HepG2 (cell line): Measurements from ENCODE around the gene RERG. TPM values are rescaled to one million over a fixed set of nuclear protein-coding genes. Genes with fewer than 3 reads are reported as not detected.
A peak's percentile ranks its signal among the peaks of the same experiment; 100 is the strongest.

Experiments used
- ATAC-seq: fragments of 200-7000 bp; cut with Tn5 transposase; 3 replicates; pipeline ENCODE4 v1.9.1; 2020; ENCODE audit warnings: mild to moderate bottlenecking, moderate library complexity
- BruUV-seq: library from RNA; stranded (reverse); fragments of 400-500 nt; replicated peaks from 2 replicates; lab custom pipeline; 2021; lab: Mats Ljungman, UMichigan
- CTCF ChIA-PET: fragments of 300-600 bp; formaldehyde crosslinking; extraction: SDS; loops from one replicate; lab custom pipeline; 2021; ENCODE audit warnings: low total read pairs, inconsistent platforms, low intra/inter-chr PET ratio; lab: Yijun Ruan, JAX
- POLR2A ChIA-PET: fragments of 350-600 bp; sonication (Branson Sonifier 250); formaldehyde crosslinking; loops from one replicate; lab custom pipeline; 2020; ENCODE audit warnings: antibody characterized with exemption, inconsistent platforms; lab: Yijun Ruan, JAX
- DNase-seq: peaks from one replicate; pipeline ENCODE4 v3.0.0-alpha.2; 2015; ENCODE audit warnings: low spot score
- FAIRE-seq: peaks from 3 replicates; lab custom pipeline; 2011; peaks lifted over from hg19 to GRCh38; lab: Jason Lieb, UNC
- H2AFZ ChIP-seq: one replicate; pipeline ENCODE4 v1.6.1; 2011; ENCODE audit warnings: low read length, inconsistent platforms
- H3K27ac ChIP-seq: fragments of 300-600 bp; 3 replicates; pipeline ENCODE4 v1.8.0; 2011; ENCODE audit warnings: mixed run types, mild to moderate bottlenecking, mixed read lengths, low read length, inconsistent platforms; ENCODE audit not compliant: insufficient read depth; ENCODE audit errors: extremely low read length
- H3K27me3 ChIP-seq, 2 experiments: fragments of 200-600 bp in 1 of 2; 2 replicates in 1 of 2; 3 replicates in 1 of 2; pipeline versions ENCODE4 v1.6.0 to v1.8.0; 2011; ENCODE audit warnings: low read length in 2 of 2, mild to moderate bottlenecking in 2 of 2, moderate library complexity in 2 of 2, inconsistent platforms in 1 of 2; ENCODE audit not compliant: insufficient read depth in 2 of 2, control insufficient read depth in 1 of 2
- H3K36me3 ChIP-seq, 2 experiments: fragments of 200-600 bp in 1 of 2; replicated peaks in 1 of 2; 2 replicates in 1 of 2; 3 replicates in 1 of 2; pipeline versions ENCODE4 v1.5.1 to v1.8.0; 2011; ENCODE audit warnings: low read length in 2 of 2, inconsistent platforms in 1 of 2; ENCODE audit not compliant: insufficient read depth in 2 of 2, control insufficient read depth in 1 of 2
- H3K4me1 ChIP-seq: 2 replicates; pipeline ENCODE4 v1.5.1; 2012; ENCODE audit warnings: low read length, inconsistent platforms; ENCODE audit not compliant: insufficient read depth
- H3K4me2 ChIP-seq: 2 replicates; pipeline ENCODE4 v1.6.0; 2011; ENCODE audit warnings: low read depth, low read length, inconsistent platforms
- H3K4me3 ChIP-seq, 3 experiments: fragments of 200-600 bp in 1 of 3; sonication (generic), shearing (Covaris generic) in 1 of 3; replicated peaks in 1 of 3; 2 replicates each; pipeline ENCODE4 v1.5.1; 2011 to 2016; ENCODE audit warnings: low read length in 3 of 3, inconsistent platforms in 2 of 3, low read depth in 2 of 3, mild to moderate bottlenecking in 2 of 3, control low read depth in 1 of 3, mixed read lengths in 1 of 3; ENCODE audit not compliant: insufficient read depth in 1 of 3
- H3K79me2 ChIP-seq: one replicate; pipeline ENCODE4 v1.6.1; 2011; ENCODE audit warnings: low read length, inconsistent platforms; ENCODE audit not compliant: insufficient read depth
- H3K9ac ChIP-seq: 2 replicates; pipeline ENCODE4 v1.6.0; 2011; ENCODE audit warnings: mild to moderate bottlenecking, low read depth, low read length, inconsistent platforms; ENCODE audit not compliant: insufficient read depth
- H3K9me3 ChIP-seq: 2 replicates; pipeline ENCODE4 v1.5.1; 2012; ENCODE audit warnings: mild to moderate bottlenecking, low read length
- H4K20me1 ChIP-seq: 2 replicates; pipeline ENCODE4 v1.6.0; 2011; ENCODE audit warnings: inconsistent platforms, mild to moderate bottlenecking, low read length, moderate library complexity; ENCODE audit not compliant: insufficient read depth
- ARHGAP35 ChIP-seq: sonication (generic); formaldehyde crosslinking; IDR thresholded peaks from 2 replicates; pipeline ENCODE4 v1.9.0; 2022; ENCODE audit warnings: mild to moderate bottlenecking, inconsistent platforms, moderate library complexity, missing genetic modification reagents, borderline replicate concordance
- SMC3 ChIP-seq: IDR thresholded peaks from 2 replicates; pipeline ENCODE4 v1.6.1; 2011; ENCODE audit warnings: low read length, improper control_type of control experiment
- ZNF12 ChIP-seq: sonication (generic); formaldehyde crosslinking; IDR thresholded peaks from 2 replicates; pipeline ENCODE4 v1.5.0; 2020; ENCODE audit warnings: missing genetic modification reagents
- WGBS: methylation state at CpG from one replicate; pipeline ENCODE4 v1.1.6; 2017; ENCODE audit warnings: low lambda C conversion rate; 5-methylcytosine and 5-hydroxymethylcytosine counted together
- in situ Hi-C: cut with HindIII; loops from 2 replicates; pipeline ENCODE4 v1.10.0; 2017; ENCODE audit warnings: low pct_unique_long_range_greater_than_20kb; ENCODE audit not compliant: extremely low pct_ligation_motif_present
- intact Hi-C: fragments of 100-400 bp; cut with micrococcal nuclease; formaldehyde crosslinking; loops from one replicate; pipeline ENCODE4 v1.10.0; 2022; ENCODE audit not compliant: unreplicated experiment
- polyA plus RNA-seq, 8 experiments: library from polyadenylated mRNA; depleted of rRNA in 3 of 8; stranded (reverse) in 7 of 8; unstranded in 1 of 8; fragments of >200 nt; fragmentation: Illumina TruSeq in 4 of 8; extraction: Trizol in 4 of 8; gene quantifications; 2 replicates each; pipeline versions ENCODE4 v1.2.1 to v1.2.3, GENCODE V29; 2011 to 2016; ENCODE audit warnings: low read depth in 4 of 8, missing spikeins in 1 of 8, mixed read lengths in 1 of 8; ENCODE audit not compliant: insufficient read depth in 1 of 8
- total RNA-seq, 5 experiments: library from RNA; depleted of rRNA; stranded (reverse); fragments of >200 nt; fragmentation: Illumina TruSeq; extraction: Trizol; gene quantifications; 2 replicates each; pipeline ENCODE4 v1.2.3, GENCODE V29; 2016; ENCODE audit warnings: low read depth in 1 of 5
- TF ChIP-seq, protein P1 (sequence below): IDR thresholded peaks from 2 replicates; pipeline ENCODE4 v1.6.1; 2012; ENCODE audit warnings: inconsistent platforms
- TF ChIP-seq, protein P2 (sequence below): sonication (generic); formaldehyde crosslinking; IDR thresholded peaks from 2 replicates; pipeline ENCODE4 v1.5.0; 2020; ENCODE audit warnings: mild to moderate bottlenecking, missing genetic modification reagents, moderate library complexity

RERG gene
- total and polyA plus RNA-seq, 2 of the 13 experiments (the other 11 are each of a cell fraction or from before 2014, with no cell fraction given) = not detected

DNA sequence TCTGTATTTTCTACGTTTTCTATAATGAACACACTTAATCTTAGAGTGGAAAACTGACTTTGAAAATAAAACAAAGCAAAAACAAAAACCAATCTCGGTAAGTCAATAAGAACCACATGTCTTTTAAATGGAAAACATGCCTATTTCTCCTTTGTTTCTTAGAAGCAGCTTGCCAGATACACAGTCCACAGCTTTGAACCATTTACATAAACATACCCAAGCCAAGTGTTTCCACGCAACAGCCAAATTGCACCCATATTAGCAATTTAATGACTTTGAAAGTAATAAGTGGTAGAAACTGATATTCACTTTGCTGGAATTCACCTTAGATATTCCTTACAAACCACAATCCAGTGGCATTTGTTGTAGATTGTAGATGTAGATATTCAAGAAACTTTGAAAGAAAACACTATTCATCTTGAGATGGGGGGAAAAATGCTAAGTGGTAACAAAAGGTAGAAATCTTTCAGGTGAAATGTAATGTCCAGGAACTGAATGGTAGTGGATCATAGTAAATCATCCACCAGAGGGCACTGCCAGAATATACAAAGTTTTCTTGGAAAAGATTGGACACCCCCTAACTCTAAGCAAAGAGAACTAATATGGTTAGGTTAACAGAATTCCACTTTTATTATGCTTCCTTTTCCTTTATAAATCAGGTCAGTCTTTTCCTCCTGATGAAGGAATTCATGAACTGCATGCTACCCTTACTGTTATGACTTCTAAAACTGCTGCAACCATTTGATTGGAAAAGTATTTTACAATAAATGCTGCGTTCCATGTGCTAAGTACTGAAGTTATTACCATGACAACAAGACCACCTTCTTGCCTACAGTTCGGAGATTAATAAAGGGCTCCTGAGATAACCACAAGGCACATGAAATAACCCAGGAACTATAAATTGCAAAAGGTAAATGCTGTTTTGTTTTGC is 69.8 kb downstream of the RERG start:
- intact Hi-C loops (loop anchor here (1.0 to 2.0 kb wide), 2 partner anchors 70 to 117 kb away; partner anchors contain the start of gene RERG), in situ Hi-C loops (no loop called here)
- Histone ChIP-seq H3K9me3 (no peaks in the 10 kb centered on the region), H3K27ac (no peak overlapping the region), H2AFZ (no peak overlapping the region), H3K4me3 (no peak overlapping the region), H3K27me3 (0 out of 5 replicates have a peak, but pooled peaks cover 0 to 3% of the 10 kb centered on the region in 2 experiments), H3K4me2 (no peak overlapping the region), H4K20me1 (no peaks in the 10 kb centered on the region), H3K36me3 (no peaks in the 10 kb centered on the region), H3K9ac (no peak overlapping the region), H3K4me1 (no peaks in the 10 kb centered on the region), H3K79me2 (no peaks in the 10 kb centered on the region)
- peak; percentile 53; the same call in 2 of the 3 replicates for ATAC-seq
- BruUV-seq = no TSS peak
- TF ChIP-seq ZNF12 (CRISPR knock-in tag) (no peak), SMC3 (peak; percentile 14; the same call in 1 of the 2 replicates), ARHGAP35 (no peak)
- TF ChIP-seq, protein P1, sequence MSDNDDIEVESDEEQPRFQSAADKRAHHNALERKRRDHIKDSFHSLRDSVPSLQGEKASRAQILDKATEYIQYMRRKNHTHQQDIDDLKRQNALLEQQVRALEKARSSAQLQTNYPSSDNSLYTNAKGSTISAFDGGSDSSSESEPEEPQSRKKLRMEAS = no peak
- TF ChIP-seq, protein P2, sequence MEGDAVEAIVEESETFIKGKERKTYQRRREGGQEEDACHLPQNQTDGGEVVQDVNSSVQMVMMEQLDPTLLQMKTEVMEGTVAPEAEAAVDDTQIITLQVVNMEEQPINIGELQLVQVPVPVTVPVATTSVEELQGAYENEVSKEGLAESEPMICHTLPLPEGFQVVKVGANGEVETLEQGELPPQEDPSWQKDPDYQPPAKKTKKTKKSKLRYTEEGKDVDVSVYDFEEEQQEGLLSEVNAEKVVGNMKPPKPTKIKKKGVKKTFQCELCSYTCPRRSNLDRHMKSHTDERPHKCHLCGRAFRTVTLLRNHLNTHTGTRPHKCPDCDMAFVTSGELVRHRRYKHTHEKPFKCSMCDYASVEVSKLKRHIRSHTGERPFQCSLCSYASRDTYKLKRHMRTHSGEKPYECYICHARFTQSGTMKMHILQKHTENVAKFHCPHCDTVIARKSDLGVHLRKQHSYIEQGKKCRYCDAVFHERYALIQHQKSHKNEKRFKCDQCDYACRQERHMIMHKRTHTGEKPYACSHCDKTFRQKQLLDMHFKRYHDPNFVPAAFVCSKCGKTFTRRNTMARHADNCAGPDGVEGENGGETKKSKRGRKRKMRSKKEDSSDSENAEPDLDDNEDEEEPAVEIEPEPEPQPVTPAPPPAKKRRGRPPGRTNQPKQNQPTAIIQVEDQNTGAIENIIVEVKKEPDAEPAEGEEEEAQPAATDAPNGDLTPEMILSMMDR = peak; percentile 43
- FAIRE-seq = peak; percentile 53
- peak; percentile 5 for DNase-seq
- ChIA-PET CTCF (interaction anchor here (1.4 to 1.7 kb wide), 2 partner anchors 70 to 118 kb away, joined by 4 to 13 read pairs; partner anchors contain the start of gene RERG), POLR2A (no interaction called here)
- WGBS = 5% methylated on average over 5 of the region's 5 CpGs
